K562 (cell line): ENCODE measurements around the gene BCL3. TPM values are rescaled to one million over a fixed set of nuclear protein-coding genes. Genes with fewer than 3 reads are reported as not detected.

ENCODE experiments used
- CBFB ChIP-seq: sonication (generic); formaldehyde crosslinking; IDR thresholded peaks from 2 replicates; pipeline ENCODE4 v1.4.0; 2020; ENCODE audit warnings: mild to moderate bottlenecking, missing genetic modification reagents
- ESRRB ChIP-seq: fragments of 250-450 bp; sonication (Bioruptor Pico); IDR thresholded peaks from 2 replicates; pipeline ENCODE4 v1.5.0; 2020; ENCODE audit warnings: mild to moderate bottlenecking, moderate library complexity, borderline replicate concordance
- NFE2 ChIP-seq: IDR thresholded peaks from 2 replicates; pipeline ENCODE4 v1.6.1; 2014; ENCODE audit warnings: antibody characterized with exemption, low read depth
- polyA plus RNA-seq, 8 experiments: library from polyadenylated mRNA; depleted of rRNA in 4 of 8; stranded (reverse) in 5 of 8; unstranded in 3 of 8; fragments of >200 nt; fragmentation: Nextera tagmentation in 2 of 8; fragmentation: Illumina TruSeq in 1 of 8; extraction: Ambion mirVana in 2 of 8; extraction: Trizol in 1 of 8; gene quantifications; 2 replicates each; pipeline versions ENCODE4 v1.2.1 to v1.2.3, GENCODE V29; 2011 to 2014; ENCODE audit warnings: inconsistent platforms in 1 of 8, missing spikeins in 1 of 8
- total RNA-seq, 7 experiments: library from RNA; depleted of rRNA in 6 of 7; stranded (reverse); fragments of >200 nt in 6 of 7; fragmentation: Illumina TruSeq in 2 of 7; extraction: Trizol in 2 of 7; gene quantifications; 2 replicates each; pipeline versions ENCODE4 v1.2.1 to v1.2.3, GENCODE V29; 2011 to 2021; ENCODE audit warnings: low replicate concordance in 1 of 7
- TF ChIP-seq, protein P1 (sequence below), 2 experiments: fragments of 200-800 bp in 1 of 2; sonication (Bioruptor generic) in 1 of 2; sonication (generic) in 1 of 2; formaldehyde crosslinking in 1 of 2; IDR thresholded peaks in 1 of 2; conservative IDR thresholded peaks in 1 of 2; 2 replicates each; pipeline versions ENCODE4 v1.5.0 to v1.6.1; 2016 to 2020; ENCODE audit warnings: missing compliant biosample characterization in 1 of 2, missing genetic modification characterization in 1 of 2, missing genetic modification reagents in 1 of 2
- TF ChIP-seq, protein P2 (sequence below): fragments of 450-650 bp; IDR thresholded peaks from 2 replicates; pipeline ENCODE4 v1.6.1; 2016
- TF ChIP-seq, protein P3 (sequence below): fragments of 250-450 bp; sonication (Bioruptor Pico); IDR thresholded peaks from 2 replicates; pipeline ENCODE4 v1.4.0; 2020
- TF ChIP-seq, protein P4 (sequence below): fragments of 250-450 bp; sonication (Bioruptor Pico); IDR thresholded peaks from 2 replicates; pipeline ENCODE4 v1.8.0; 2021; ENCODE audit warnings: moderate library complexity, mild to moderate bottlenecking, inconsistent platforms
- TF ChIP-seq, protein P5 (sequence below), 2 experiments: fragments of 450-650 bp in 1 of 2; IDR thresholded peaks; 2 replicates each; pipeline ENCODE4 v1.6.1; 2011 to 2017; ENCODE audit warnings: low read depth in 2 of 2, antibody characterized with exemption in 1 of 2, borderline replicate concordance in 1 of 2, low read length in 1 of 2, mild to moderate bottlenecking in 1 of 2, mixed read lengths in 1 of 2; ENCODE audit not compliant: control insufficient read depth in 1 of 2
- TF ChIP-seq, protein P6 (sequence below), 3 experiments: IDR thresholded peaks in 2 of 3; conservative IDR thresholded peaks in 1 of 3; 2 replicates each; pipeline ENCODE4 v1.5.1; 2011 to 2012; ENCODE audit warnings: low read length in 3 of 3, mild to moderate bottlenecking in 3 of 3, control low read depth in 2 of 3, improper control_type of control experiment in 1 of 3, inconsistent platforms in 1 of 3, low read depth in 1 of 3, mixed read lengths in 1 of 3, moderate library complexity in 1 of 3; ENCODE audit not compliant: insufficient read depth in 2 of 3

Gene BCL3
- total and polyA plus RNA-seq, 9 of the 15 experiments (the other 6 are each of a cell fraction or from before 2014, with no cell fraction given): 0.03 to 2.4 (median 0.50) TPM; not detected in 1

DNA sequence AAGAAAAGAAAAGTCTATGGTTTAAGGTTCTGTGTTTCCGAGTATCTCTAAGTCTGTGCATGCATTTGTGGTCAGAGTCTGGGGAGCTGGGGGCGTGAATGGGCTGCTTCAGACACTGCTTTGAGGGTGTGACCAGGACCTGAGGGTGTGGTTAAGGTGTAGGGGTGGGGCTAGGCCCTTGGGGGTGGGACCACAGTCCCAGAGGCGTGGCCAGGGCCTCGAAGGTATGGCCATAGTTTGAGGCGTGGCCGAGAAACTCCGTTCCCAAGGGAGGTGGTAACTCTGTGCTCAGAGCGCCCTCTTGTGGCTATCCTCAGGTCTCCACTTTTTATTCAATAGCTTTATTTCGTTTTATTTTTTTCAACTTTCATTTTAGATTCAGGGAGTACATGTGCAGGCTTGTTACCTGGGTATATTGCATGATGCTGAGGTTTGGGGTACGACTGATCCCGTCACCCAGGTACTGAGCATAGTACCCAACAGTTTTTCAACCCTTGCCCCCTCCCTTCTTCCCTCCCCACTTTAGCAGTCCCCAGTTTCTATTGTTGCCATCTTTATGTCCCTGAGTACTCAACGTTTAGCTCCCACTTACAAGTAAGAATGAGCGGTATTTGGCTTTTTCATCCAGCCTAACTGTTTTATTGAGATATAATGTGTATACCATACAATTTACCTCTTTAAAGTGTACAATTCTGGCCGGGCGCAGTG lies 22.2 kb downstream of the BCL3 start (continued):
- TF ChIP-seq, protein P1, sequence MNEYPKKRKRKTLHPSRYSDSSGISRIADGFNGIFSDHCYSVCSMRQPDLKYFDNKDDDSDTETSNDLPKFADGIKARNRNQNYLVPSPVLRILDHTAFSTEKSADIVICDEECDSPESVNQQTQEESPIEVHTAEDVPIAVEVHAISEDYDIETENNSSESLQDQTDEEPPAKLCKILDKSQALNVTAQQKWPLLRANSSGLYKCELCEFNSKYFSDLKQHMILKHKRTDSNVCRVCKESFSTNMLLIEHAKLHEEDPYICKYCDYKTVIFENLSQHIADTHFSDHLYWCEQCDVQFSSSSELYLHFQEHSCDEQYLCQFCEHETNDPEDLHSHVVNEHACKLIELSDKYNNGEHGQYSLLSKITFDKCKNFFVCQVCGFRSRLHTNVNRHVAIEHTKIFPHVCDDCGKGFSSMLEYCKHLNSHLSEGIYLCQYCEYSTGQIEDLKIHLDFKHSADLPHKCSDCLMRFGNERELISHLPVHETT (CRISPR knock-in tag; conservative IDR thresholded peaks at IDR 0.05 in 1 of 2, IDR thresholded peaks at IDR 0.05 in 1 of 2): no peak
- TF ChIP-seq, protein P2, sequence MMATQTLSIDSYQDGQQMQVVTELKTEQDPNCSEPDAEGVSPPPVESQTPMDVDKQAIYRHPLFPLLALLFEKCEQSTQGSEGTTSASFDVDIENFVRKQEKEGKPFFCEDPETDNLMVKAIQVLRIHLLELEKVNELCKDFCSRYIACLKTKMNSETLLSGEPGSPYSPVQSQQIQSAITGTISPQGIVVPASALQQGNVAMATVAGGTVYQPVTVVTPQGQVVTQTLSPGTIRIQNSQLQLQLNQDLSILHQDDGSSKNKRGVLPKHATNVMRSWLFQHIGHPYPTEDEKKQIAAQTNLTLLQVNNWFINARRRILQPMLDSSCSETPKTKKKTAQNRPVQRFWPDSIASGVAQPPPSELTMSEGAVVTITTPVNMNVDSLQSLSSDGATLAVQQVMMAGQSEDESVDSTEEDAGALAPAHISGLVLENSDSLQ: no peak
- TF ChIP-seq, protein P3, sequence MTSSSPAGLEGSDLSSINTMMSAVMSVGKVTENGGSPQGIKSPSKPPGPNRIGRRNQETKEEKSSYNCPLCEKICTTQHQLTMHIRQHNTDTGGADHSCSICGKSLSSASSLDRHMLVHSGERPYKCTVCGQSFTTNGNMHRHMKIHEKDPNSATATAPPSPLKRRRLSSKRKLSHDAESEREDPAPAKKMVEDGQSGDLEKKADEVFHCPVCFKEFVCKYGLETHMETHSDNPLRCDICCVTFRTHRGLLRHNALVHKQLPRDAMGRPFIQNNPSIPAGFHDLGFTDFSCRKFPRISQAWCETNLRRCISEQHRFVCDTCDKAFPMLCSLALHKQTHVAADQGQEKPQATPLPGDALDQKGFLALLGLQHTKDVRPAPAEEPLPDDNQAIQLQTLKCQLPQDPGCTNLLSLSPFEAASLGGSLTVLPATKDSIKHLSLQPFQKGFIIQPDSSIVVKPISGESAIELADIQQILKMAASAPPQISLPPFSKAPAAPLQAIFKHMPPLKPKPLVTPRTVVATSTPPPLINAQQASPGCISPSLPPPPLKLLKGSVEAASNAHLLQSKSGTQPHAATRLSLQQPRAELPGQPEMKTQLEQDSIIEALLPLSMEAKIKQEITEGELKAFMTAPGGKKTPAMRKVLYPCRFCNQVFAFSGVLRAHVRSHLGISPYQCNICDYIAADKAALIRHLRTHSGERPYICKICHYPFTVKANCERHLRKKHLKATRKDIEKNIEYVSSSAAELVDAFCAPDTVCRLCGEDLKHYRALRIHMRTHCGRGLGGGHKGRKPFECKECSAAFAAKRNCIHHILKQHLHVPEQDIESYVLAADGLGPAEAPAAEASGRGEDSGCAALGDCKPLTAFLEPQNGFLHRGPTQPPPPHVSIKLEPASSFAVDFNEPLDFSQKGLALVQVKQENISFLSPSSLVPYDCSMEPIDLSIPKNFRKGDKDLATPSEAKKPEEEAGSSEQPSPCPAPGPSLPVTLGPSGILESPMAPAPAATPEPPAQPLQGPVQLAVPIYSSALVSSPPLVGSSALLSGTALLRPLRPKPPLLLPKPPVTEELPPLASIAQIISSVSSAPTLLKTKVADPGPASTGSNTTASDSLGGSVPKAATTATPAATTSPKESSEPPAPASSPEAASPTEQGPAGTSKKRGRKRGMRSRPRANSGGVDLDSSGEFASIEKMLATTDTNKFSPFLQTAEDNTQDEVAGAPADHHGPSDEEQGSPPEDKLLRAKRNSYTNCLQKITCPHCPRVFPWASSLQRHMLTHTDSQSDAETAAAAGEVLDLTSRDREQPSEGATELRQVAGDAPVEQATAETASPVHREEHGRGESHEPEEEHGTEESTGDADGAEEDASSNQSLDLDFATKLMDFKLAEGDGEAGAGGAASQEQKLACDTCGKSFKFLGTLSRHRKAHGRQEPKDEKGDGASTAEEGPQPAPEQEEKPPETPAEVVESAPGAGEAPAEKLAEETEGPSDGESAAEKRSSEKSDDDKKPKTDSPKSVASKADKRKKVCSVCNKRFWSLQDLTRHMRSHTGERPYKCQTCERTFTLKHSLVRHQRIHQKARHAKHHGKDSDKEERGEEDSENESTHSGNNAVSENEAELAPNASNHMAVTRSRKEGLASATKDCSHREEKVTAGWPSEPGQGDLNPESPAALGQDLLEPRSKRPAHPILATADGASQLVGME (CRISPR knock-in tag): no peak
- TF ChIP-seq, protein P4, sequence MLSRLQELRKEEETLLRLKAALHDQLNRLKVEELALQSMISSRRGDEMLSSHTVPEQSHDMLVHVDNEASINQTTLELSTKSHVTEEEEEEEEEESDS (CRISPR knock-in tag): no peak
- TF ChIP-seq ESRRB (CRISPR knock-in tag): no peak
- no peak for TF ChIP-seq NFE2
- TF ChIP-seq, protein P5, sequence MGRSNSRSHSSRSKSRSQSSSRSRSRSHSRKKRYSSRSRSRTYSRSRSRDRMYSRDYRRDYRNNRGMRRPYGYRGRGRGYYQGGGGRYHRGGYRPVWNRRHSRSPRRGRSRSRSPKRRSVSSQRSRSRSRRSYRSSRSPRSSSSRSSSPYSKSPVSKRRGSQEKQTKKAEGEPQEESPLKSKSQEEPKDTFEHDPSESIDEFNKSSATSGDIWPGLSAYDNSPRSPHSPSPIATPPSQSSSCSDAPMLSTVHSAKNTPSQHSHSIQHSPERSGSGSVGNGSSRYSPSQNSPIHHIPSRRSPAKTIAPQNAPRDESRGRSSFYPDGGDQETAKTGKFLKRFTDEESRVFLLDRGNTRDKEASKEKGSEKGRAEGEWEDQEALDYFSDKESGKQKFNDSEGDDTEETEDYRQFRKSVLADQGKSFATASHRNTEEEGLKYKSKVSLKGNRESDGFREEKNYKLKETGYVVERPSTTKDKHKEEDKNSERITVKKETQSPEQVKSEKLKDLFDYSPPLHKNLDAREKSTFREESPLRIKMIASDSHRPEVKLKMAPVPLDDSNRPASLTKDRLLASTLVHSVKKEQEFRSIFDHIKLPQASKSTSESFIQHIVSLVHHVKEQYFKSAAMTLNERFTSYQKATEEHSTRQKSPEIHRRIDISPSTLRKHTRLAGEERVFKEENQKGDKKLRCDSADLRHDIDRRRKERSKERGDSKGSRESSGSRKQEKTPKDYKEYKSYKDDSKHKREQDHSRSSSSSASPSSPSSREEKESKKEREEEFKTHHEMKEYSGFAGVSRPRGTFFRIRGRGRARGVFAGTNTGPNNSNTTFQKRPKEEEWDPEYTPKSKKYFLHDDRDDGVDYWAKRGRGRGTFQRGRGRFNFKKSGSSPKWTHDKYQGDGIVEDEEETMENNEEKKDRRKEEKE (IDR thresholded peaks at IDR 0.05; ENCODE audit: borderline replicate concordance in 1 of 2, control insufficient read depth in 1 of 2, low read depth in 2 of 2, low read length in 1 of 2): no peak
- TF ChIP-seq CBFB: no peak
- TF ChIP-seq, protein P6, sequence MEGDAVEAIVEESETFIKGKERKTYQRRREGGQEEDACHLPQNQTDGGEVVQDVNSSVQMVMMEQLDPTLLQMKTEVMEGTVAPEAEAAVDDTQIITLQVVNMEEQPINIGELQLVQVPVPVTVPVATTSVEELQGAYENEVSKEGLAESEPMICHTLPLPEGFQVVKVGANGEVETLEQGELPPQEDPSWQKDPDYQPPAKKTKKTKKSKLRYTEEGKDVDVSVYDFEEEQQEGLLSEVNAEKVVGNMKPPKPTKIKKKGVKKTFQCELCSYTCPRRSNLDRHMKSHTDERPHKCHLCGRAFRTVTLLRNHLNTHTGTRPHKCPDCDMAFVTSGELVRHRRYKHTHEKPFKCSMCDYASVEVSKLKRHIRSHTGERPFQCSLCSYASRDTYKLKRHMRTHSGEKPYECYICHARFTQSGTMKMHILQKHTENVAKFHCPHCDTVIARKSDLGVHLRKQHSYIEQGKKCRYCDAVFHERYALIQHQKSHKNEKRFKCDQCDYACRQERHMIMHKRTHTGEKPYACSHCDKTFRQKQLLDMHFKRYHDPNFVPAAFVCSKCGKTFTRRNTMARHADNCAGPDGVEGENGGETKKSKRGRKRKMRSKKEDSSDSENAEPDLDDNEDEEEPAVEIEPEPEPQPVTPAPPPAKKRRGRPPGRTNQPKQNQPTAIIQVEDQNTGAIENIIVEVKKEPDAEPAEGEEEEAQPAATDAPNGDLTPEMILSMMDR (IDR thresholded peaks at IDR 0.05 in 2 of 3, conservative IDR thresholded peaks at IDR 0.05 in 1 of 3; ENCODE audit: insufficient read depth in 2 of 3, low read depth in 1 of 3, low read length in 3 of 3): peak; percentile 78 to 97 (median 79)
